Endometrial microvascular endothelial cells (primary cell): Measurements from ENCODE around the gene CXADR. TPM values are rescaled to one million over a fixed set of nuclear protein-coding genes. Genes with fewer than 3 reads are reported as not detected.
"Not testable (repeated sequence)": the region's sequence is repeated elsewhere in the genome, so short reads cannot be mapped to it uniquely, and the experiment has no call there.

Source experiments
- in situ Hi-C: cut with HindIII; loops from 2 replicates; pipeline ENCODE4 v1.10.0; 2017; ENCODE audit warnings: low sequenced_read_pairs, low pct_unique_long_range_greater_than_20kb; ENCODE audit errors: inconsistent ontology term
- total RNA-seq: library from RNA; depleted of rRNA; stranded (reverse); fragments of >200 nt; gene quantifications from one replicate; pipeline ENCODE4 v1.2.3, GENCODE V29; 2015; ENCODE audit errors: inconsistent ontology term

Gene CXADR
- total RNA-seq: 5.8 TPM

DNA sequence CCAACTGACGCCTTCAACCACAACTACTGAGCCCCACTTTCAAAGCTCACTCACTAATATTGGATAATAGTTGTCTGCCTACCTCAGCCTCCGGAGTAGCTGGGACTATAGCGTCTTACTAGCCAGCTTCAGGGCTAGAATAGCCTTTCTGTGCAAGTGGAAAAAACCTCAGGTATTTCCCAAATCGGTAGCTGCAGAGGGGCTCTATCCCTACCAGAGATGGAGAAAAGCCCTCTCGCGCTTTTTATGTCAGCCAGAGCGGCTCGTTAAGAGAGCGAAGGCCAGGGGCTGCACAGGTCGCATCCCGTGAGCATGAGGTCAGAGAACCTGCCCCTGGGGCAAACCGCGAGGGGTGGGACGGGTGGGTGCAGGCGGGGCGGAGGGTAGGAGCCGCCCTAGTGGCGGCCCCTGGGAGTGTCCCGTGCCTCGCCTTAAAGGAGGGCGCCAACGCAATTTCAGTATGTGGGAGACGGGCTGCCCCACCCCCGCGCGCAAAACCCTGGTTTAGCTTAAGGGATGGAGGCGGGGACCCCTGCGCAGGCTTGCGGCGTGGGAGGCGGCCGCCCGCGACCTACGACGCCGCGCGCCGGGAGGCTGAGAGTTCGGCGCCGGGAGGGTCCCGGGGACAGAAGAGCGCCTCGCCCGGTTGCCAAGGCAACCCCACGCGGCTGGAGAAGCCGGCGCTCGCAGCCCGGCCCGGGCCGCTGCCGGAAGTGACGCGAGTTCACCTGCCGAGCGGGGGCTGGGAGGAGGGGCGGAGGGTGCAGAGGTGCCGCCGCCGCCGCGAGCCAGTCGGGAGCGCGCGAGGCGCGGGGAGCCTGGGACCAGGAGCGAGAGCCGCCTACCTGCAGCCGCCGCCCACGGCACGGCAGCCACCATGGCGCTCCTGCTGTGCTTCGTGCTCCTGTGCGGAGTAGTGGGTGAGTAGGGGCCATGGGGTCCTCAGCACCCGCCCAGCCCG, at the start of gene CXADR:
TSS of gene CXADR (plus strand) at position 791 of the 961 bp plus-strand sequence. CDS start at position 878, 87 bp downstream.
- in situ Hi-C loops: no loop called here

GRCh38 chr21:17466166-17466565, 46.7 kb upstream of the CXADR start:
- in situ Hi-C loops: no loop called here

DNA sequence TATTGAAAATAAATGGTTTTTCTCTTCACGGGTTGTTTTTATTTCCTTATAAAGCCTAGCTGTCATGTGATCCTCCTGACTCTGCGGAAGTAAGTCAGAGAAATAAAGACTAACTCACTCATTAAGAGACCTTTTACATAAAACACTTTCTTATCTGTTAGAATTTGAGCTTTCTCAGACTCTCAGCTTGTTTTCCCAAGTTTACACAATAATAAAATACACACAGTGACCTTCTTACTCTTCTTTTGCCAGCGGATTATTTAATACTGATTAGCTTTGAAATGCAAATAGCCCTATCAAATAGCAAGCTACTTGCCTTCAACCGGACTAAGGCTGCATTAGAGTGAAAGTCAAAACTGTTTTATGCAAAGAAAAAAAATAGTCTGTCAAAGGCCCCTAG, 45.5 kb upstream of the CXADR start:
- in situ Hi-C loops: no loop called here

GRCh38 chr21:17467829-17468228, 45.0 kb upstream of the CXADR start:
- in situ Hi-C loops: no loop called here

GRCh38 chr21:17468698-17469097, 44.1 kb upstream of the CXADR start:
- in situ Hi-C loops: no loop called here

GRCh38 chr21:17469727-17470126, 43.1 kb upstream of the CXADR start:
- in situ Hi-C loops: no loop called here

DNA sequence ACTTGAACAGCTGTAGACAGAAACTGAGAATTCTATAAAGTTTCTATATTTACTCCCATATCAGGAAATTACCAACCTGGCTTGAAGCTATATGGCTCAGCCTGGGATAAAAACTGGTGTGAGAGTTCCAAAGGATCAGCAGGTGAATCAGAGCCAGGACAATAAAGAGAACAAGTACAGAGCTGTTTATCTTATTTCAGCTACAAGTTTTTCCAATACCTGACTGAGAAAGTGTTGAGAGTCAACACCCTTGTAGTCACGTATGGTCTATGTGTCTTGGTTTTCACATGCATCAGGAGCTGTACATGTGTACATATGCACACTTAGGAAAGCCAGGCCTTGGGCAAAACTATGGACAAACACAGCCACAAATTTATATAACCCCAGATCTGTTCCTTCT, 40.7 kb upstream of the CXADR start:
- in situ Hi-C loops: no loop called here

DNA sequence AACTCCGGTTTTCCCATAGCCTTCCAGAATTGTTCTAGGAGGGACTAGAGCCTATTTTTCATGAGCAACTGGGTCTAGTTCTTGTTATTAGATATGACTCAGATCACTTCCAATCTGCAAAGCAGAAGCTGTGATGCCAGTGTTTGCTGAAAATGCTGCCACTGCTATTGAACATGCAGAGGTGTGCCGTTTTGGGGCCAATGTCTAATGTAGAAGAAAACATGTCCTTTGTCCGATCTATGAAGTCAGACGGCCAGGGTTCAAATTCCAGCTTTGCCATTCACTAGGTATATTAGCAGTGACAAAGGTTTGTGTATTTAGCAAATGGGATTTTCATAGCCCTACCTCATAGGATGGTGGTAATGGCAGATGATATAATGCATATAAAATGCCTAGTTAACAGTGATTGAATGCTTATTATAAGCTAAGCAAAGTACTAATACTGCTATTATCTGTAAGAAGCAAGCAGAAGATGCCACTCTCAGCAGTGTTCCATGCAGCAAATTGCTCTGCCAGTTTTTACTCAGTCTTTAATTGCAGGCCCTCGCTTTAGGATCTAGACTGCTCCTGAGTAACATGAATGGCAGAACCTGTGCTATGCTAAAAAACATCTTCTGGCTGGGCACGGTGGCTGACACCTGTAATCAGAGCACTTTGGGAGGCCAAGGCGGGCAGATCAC, 40.1 kb upstream of the CXADR start:
- in situ Hi-C loops: no loop called here

- in situ Hi-C loops: no loop called here
Measured at GRCh38 chr21:17476006-17476405, 36.8 kb upstream of the CXADR start.

DNA sequence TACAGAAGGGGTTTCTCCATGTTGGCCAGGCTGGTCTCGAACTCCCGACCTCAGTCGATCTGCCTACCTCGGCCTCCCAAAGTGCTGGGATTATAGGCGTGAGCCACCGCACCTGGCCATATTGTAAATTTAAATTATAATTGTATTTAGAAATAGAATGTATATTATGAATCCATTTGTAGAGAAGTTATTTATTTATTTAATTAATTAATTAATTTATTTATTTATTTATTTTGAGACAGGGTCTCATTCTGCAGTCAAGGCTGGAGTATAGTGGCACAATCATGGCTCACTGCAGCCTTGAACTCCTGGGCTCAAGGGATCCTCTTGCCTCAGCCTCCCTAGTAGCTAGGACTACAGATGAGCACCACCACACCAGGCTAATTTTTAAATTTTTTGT, 34.7 kb upstream of the CXADR start:
- in situ Hi-C loops: not testable (repeated sequence)

- in situ Hi-C loops: no loop called here
Measured at GRCh38 chr21:17479606-17480005, 33.2 kb upstream of the CXADR start.

GRCh38 chr21:17482928-17483327, 29.9 kb upstream of the CXADR start:
- in situ Hi-C loops: no loop called here

DNA sequence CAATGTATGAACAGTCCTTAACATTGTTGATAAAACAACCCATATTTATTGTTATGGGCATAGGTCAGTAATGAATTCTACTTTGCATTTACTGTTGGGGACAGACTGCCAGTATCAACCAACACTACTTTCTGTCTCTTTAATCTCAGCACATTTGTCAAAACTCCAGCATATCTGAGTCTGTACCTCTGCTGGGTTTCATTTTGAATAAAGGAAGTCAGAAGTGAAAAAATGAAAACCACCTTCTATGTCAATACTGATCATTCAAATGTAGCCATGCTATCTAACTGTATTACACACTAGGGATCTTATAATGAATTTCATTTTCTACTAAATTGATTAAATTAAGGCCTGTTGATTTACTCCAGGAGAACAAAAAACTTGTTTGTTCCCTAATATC, 24.2 kb upstream of the CXADR start:
- in situ Hi-C loops: no loop called here

GRCh38 chr21:17489565-17489964, 23.3 kb upstream of the CXADR start:
- in situ Hi-C loops: not testable (repeated sequence)

DNA sequence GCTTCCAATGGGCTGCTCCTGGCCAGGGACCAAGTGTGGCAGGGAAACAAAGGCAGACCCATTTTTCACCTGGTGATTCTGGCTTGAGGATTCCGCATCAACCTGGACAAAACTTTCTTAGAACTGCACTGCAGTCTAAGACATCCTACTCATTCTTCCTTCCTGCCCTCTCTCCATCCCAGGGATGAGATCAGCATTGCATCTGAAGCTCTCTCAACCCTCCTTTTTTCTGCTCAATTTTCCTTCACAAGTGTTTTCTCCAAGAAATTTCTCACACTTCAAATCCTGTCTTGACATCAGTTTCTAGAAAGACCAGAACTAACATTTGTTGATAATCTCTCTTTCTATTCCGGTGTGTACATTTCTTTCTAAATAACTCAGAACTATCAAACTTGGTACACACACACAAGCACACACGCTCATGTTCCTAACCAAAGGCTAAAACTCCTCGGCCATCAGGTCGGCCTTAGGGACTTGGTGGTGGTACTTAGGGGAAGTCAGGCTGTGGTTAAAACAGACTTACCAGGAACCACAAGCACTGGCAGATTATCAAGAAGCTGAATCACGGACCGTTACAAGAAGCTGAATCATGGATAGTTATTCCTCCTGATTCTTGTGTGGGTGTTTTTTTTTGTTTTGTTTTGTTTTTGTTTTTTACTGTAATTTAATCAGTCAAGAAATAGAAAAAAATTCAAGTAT, 21.0 kb upstream of the CXADR start:
- in situ Hi-C loops: no loop called here

DNA sequence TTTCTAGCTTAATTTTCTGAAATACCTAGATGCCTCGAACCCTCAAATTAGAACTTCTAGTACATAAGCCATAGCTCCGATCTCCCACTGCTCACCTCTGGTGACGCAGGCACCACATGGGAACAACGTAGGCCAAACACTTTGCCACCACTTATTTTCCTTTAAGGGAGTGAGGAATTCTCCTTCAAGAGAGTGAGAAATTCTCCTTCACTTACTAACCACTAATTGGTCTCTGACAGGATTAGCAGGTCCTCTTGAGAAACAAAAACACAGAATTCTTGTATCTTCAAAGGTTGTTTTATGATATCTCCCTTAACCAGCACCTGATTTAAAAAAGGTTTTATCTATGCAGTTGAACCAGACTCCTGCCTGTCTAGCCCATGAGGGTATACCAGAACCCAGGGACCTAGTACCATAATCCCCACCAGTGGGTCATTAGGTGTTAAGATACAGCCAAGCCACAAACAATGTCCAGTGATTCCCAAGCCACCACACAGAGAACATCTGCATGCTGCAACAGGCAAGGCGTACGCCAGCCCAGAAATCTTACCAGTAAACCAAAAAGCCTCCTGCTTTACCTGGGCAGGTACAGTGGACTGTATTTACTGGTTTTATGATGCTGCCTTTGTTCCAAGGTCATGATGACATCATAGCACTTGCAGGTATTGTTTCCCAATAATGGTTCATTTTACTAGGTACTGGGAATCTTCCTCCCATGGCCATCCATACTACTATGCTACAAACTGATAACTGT, 20.3 kb upstream of the CXADR start:
- in situ Hi-C loops: no loop called here

- in situ Hi-C loops: no loop called here
Measured at GRCh38 chr21:17494051-17494450, 18.8 kb upstream of the CXADR start.

GRCh38 chr21:17495680-17496079, 17.2 kb upstream of the CXADR start:
- in situ Hi-C loops: no loop called here

- in situ Hi-C loops: no loop called here
Measured at GRCh38 chr21:17497316-17497715, 15.5 kb upstream of the CXADR start.
